Measurements from ENCODE around the gene M1AP. TPM values are rescaled to one million over a fixed set of nuclear protein-coding genes. Genes with fewer than 3 reads are reported as not detected.
A peak's percentile ranks its signal among the peaks of the same experiment; 100 is the strongest.

M1AP gene
- polyA plus RNA-seq, 2 of the 4 experiments (the other 2 are of a cell fraction) = not detected

DNA sequence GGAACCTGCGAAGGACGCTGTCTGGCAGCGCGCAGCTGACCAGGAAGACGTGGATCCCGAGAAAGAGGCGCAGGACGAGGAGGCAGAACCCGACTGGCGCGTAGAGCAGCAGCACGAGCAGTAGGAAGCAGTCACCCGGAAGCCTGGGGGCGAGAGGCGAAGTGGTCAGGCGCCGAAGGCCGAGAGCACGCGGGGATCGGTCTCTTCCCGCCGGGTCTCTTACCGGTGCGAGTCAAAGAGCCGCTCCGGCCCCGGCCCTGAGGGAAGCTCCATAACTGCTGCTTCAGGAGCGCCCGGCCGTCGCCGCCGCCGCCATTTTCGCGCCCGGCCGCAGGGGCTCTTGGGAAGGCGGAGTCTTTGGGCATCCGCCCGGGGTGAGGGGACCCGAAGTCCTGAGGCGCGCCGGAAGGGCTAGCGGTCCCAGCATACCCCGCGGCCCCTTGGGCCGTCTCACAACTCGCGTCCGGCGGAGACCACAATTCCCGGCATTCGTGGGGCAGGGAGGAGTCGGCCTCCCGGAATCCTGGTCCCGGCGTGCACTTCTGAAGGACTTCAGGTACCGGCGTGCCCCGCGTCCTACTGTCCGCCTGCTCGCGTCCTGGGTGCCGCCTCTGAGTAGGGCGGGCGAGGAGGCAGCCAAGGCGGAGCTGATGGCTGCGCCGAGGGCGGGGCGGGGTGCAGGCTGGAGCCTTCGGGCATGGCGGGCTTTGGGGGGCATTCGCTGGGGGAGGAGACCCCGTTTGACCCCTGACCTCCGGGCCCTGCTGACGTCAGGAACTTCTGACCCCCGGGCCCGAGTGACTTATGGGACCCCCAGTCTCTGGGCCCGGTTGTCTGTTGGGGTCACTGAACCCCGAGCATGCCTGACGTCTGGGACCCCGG is 118.5 kb downstream of the M1AP start, which contains the start of the genes AUP1 and HTRA2 (continued):
- TF ChIP-seq, protein P1, sequence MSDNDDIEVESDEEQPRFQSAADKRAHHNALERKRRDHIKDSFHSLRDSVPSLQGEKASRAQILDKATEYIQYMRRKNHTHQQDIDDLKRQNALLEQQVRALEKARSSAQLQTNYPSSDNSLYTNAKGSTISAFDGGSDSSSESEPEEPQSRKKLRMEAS (IDR thresholded peaks at IDR 0.05) = peak; percentile 81
- TF ChIP-seq ZFP36 (IDR thresholded peaks at IDR 0.05; ENCODE audit: borderline replicate concordance, partially characterized antibody) (no peak), SREBF2 (IDR thresholded peaks at IDR 0.05) (no peak), HOXB5 (CRISPR knock-in tag; IDR thresholded peaks at IDR 0.05) (no peak), MAZ (IDR thresholded peaks at IDR 0.05; ENCODE audit: borderline replicate concordance, low read depth, low read length) (peak; percentile 52; the same call in 1 of the 2 replicates), JUNB (IDR thresholded peaks at IDR 0.05) (no peak), SMC3 (IDR thresholded peaks at IDR 0.05) (no peak), KDM1A (IDR thresholded peaks at IDR 0.05; ENCODE audit: low read depth) (no peak), CEBPB (IDR thresholded peaks at IDR 0.05) (no peak), POLR2AphosphoS2 (conservative IDR thresholded peaks at IDR 0.05; ENCODE audit: low read length) (no peak), NPAS2 (CRISPR knock-in tag; IDR thresholded peaks at IDR 0.05; ENCODE audit: borderline replicate concordance) (no peak), JUN (IDR thresholded peaks at IDR 0.05) (peak; percentile 82 to 98), RFX5 (IDR thresholded peaks at IDR 0.05) (peak; percentile 32; the same call in 1 of the 2 replicates), CBX8 (IDR thresholded peaks at IDR 0.05) (no peak), ZNF302 (CRISPR knock-in tag; IDR thresholded peaks at IDR 0.05) (no peak), HOXB13 (CRISPR knock-in tag; IDR thresholded peaks at IDR 0.05; ENCODE audit: low read depth) (no peak), CHD2 (IDR thresholded peaks at IDR 0.05; ENCODE audit: low read length, partially characterized antibody) (no peak), GATA3 (IDR thresholded peaks at IDR 0.05; ENCODE audit: borderline replicate concordance) (no peak), CBX2 (IDR thresholded peaks at IDR 0.05; ENCODE audit: borderline replicate concordance, low read depth) (no peak), MAFK (IDR thresholded peaks at IDR 0.05; ENCODE audit: partially characterized antibody) (no peak), MYC (IDR thresholded peaks at IDR 0.05; ENCODE audit: borderline replicate concordance, low read length) (peak; percentile 32; the same call in 1 of the 2 replicates), ESRRA (IDR thresholded peaks at IDR 0.05; ENCODE audit: borderline replicate concordance, low read length) (no peak), EP300 (IDR thresholded peaks at IDR 0.05) (no peak), TP53 (CRISPR knock-in tag; IDR thresholded peaks at IDR 0.05) (no peak), RNF2 (IDR thresholded peaks at IDR 0.05; ENCODE audit: borderline replicate concordance, low read depth) (no peak)
- TF ChIP-seq, protein P2, sequence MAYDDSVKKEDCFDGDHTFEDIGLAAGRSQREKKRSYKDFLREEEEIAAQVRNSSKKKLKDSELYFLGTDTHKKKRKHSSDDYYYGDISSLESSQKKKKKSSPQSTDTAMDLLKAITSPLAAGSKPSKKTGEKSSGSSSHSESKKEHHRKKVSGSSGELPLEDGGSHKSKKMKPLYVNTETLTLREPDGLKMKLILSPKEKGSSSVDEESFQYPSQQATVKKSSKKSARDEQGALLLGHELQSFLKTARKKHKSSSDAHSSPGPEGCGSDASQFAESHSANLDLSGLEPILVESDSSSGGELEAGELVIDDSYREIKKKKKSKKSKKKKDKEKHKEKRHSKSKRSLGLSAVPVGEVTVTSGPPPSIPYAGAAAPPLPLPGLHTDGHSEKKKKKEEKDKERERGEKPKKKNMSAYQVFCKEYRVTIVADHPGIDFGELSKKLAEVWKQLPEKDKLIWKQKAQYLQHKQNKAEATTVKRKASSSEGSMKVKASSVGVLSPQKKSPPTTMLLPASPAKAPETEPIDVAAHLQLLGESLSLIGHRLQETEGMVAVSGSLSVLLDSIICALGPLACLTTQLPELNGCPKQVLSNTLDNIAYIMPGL (CRISPR knock-in tag; IDR thresholded peaks at IDR 0.05; ENCODE audit: borderline replicate concordance) = 0 out of 2 replicates have a peak, but pooled peaks have one; percentile 34
- TF ChIP-seq, protein P3, sequence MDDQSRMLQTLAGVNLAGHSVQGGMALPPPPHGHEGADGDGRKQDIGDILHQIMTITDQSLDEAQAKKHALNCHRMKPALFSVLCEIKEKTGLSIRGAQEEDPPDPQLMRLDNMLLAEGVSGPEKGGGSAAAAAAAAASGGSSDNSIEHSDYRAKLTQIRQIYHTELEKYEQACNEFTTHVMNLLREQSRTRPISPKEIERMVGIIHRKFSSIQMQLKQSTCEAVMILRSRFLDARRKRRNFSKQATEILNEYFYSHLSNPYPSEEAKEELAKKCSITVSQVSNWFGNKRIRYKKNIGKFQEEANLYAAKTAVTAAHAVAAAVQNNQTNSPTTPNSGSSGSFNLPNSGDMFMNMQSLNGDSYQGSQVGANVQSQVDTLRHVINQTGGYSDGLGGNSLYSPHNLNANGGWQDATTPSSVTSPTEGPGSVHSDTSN (IDR thresholded peaks at IDR 0.05) = peak; percentile 77
- TF ChIP-seq, protein P4, sequence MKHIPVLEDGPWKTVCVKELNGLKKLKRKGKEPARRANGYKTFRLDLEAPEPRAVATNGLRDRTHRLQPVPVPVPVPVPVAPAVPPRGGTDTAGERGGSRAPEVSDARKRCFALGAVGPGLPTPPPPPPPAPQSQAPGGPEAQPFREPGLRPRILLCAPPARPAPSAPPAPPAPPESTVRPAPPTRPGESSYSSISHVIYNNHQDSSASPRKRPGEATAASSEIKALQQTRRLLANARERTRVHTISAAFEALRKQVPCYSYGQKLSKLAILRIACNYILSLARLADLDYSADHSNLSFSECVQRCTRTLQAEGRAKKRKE (CRISPR knock-in tag; IDR thresholded peaks at IDR 0.05; ENCODE audit: low read depth) = no peak
- TF ChIP-seq, protein P5, sequence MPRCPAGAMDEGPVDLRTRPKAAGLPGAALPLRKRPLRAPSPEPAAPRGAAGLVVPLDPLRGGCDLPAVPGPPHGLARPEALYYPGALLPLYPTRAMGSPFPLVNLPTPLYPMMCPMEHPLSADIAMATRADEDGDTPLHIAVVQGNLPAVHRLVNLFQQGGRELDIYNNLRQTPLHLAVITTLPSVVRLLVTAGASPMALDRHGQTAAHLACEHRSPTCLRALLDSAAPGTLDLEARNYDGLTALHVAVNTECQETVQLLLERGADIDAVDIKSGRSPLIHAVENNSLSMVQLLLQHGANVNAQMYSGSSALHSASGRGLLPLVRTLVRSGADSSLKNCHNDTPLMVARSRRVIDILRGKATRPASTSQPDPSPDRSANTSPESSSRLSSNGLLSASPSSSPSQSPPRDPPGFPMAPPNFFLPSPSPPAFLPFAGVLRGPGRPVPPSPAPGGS (IDR thresholded peaks at IDR 0.05) = peak; percentile 83
- TF ChIP-seq, protein P6, sequence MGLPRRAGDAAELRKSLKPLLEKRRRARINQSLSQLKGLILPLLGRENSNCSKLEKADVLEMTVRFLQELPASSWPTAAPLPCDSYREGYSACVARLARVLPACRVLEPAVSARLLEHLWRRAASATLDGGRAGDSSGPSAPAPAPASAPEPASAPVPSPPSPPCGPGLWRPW (IDR thresholded peaks at IDR 0.05) = no peak
- TF ChIP-seq, protein P7, sequence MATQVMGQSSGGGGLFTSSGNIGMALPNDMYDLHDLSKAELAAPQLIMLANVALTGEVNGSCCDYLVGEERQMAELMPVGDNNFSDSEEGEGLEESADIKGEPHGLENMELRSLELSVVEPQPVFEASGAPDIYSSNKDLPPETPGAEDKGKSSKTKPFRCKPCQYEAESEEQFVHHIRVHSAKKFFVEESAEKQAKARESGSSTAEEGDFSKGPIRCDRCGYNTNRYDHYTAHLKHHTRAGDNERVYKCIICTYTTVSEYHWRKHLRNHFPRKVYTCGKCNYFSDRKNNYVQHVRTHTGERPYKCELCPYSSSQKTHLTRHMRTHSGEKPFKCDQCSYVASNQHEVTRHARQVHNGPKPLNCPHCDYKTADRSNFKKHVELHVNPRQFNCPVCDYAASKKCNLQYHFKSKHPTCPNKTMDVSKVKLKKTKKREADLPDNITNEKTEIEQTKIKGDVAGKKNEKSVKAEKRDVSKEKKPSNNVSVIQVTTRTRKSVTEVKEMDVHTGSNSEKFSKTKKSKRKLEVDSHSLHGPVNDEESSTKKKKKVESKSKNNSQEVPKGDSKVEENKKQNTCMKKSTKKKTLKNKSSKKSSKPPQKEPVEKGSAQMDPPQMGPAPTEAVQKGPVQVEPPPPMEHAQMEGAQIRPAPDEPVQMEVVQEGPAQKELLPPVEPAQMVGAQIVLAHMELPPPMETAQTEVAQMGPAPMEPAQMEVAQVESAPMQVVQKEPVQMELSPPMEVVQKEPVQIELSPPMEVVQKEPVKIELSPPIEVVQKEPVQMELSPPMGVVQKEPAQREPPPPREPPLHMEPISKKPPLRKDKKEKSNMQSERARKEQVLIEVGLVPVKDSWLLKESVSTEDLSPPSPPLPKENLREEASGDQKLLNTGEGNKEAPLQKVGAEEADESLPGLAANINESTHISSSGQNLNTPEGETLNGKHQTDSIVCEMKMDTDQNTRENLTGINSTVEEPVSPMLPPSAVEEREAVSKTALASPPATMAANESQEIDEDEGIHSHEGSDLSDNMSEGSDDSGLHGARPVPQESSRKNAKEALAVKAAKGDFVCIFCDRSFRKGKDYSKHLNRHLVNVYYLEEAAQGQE (IDR thresholded peaks at IDR 0.05) = no peak
- TF ChIP-seq, protein P8, sequence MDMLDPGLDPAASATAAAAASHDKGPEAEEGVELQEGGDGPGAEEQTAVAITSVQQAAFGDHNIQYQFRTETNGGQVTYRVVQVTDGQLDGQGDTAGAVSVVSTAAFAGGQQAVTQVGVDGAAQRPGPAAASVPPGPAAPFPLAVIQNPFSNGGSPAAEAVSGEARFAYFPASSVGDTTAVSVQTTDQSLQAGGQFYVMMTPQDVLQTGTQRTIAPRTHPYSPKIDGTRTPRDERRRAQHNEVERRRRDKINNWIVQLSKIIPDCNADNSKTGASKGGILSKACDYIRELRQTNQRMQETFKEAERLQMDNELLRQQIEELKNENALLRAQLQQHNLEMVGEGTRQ (IDR thresholded peaks at IDR 0.05) = no peak
